GM13977 (cell line): Measurements from ENCODE around the gene DBNDD2.

Source experiments
- DNase-seq: peaks from one replicate; pipeline ENCODE4 v3.0.0; 2012; ENCODE audit warnings: low spot score
- CTCF ChIP-seq: IDR thresholded peaks from 2 replicates; pipeline ENCODE4 v1.5.1; 2012; ENCODE audit warnings: mild to moderate bottlenecking, control low read depth; ENCODE audit not compliant: insufficient read depth; ENCODE audit errors: extremely low read depth, missing control alignments
- in situ Hi-C: fragments of 300-500 bp; cut with MboI; formaldehyde crosslinking; loops from one replicate; pipeline ENCODE4 v1.12.0; 2022; ENCODE audit warnings: low sequenced_read_pairs, low pct_unique_long_range_greater_than_20kb, mixed read lengths, inconsistent platforms; ENCODE audit not compliant: unreplicated experiment

Gene DBNDD2

GRCh38 chr20:45423700-45424099 is 15.6 kb downstream of the DBNDD2 start:
- in situ Hi-C loops, result no loop called here
- DNase-seq, result no peak
- no peak for TF ChIP-seq CTCF

GRCh38 chr20:45425561-45425960 is 17.5 kb downstream of the DBNDD2 start:
- TF ChIP-seq CTCF, result no peak
- in situ Hi-C loops, result no loop called here
- DNase-seq, result no peak

- TF ChIP-seq CTCF, result no peak
- in situ Hi-C loops, result no loop called here
- no peak for DNase-seq
These were observed 18.4 kb downstream of the DBNDD2 start for GRCh38 chr20:45426320-45427016.

GRCh38 chr20:45427236-45428149 is 19.4 kb downstream of the DBNDD2 start:
- no peak for TF ChIP-seq CTCF
- no peak for DNase-seq
- in situ Hi-C loops, result no loop called here

GRCh38 chr20:45429618-45430017 is 21.5 kb downstream of the DBNDD2 start:
- DNase-seq, result no peak
- no peak for TF ChIP-seq CTCF
- in situ Hi-C loops, result no loop called here

- peak; percentile 53 for DNase-seq
- no peak for TF ChIP-seq CTCF
- in situ Hi-C loops, result no loop called here
These were observed 24.2 kb downstream of the DBNDD2 start for GRCh38 chr20:45432294-45432693.
